ENCODE measurements around the gene IGF1.

GRCh38 chr12:102419094-102419764, 61.1 kb downstream of the IGF1 start:
- no peak for TF ChIP-seq CTCF (IDR thresholded peaks at IDR 0.05 in 4 of 5, conservative IDR thresholded peaks at IDR 0.05 in 1 of 5)
- no peak for TF ChIP-seq POLR2A (IDR thresholded peaks at IDR 0.05)
